NOMO-1 treated with DMSO at 0.1 percent for 48 hours (cell line): Measurements from ENCODE around the gene ABCC12.

ENCODE experiments used
- DNase-seq: peaks from one replicate; lab custom pipeline; 2025; ENCODE audit not compliant: unreplicated experiment; lab: John Stamatoyannopoulos, UW

Gene ABCC12

GRCh38 chr16:48106446-48106845 is 49.3 kb downstream of the ABCC12 start:
- DNase-seq = no peak
